ENCODE measurements around the gene TANGO2.

Gene TANGO2

GRCh38 chr22:20040327-20041200 lies 19.7 kb downstream of the TANGO2 start:
- peaks cover 26% of the 10 kb centered on the region for H3K4me1 Mint-ChIP-seq
- H3K36me3 Mint-ChIP-seq: peaks cover 18% of the 10 kb centered on the region
- H3K9me3 Mint-ChIP-seq: no peaks in the 10 kb centered on the region
- no peak overlapping the region for H3K27ac Mint-ChIP-seq
- H3K27me3 Mint-ChIP-seq: no peaks in the 10 kb centered on the region
- DNase-seq (ENCODE audit: low spot score in 2 of 2): no peak
- ATAC-seq (ENCODE audit: low read depth): no peak
- no peak overlapping the region for H3K4me3 Mint-ChIP-seq

GRCh38 chr22:20043057-20043996 lies 22.4 kb downstream of the TANGO2 start:
- H3K9me3 Mint-ChIP-seq: no peaks in the 10 kb centered on the region
- no peaks in the 10 kb centered on the region for H3K27me3 Mint-ChIP-seq
- H3K4me1 Mint-ChIP-seq: peaks cover 11% of the 10 kb centered on the region
- DNase-seq (ENCODE audit: low spot score in 2 of 2) (no peak), ATAC-seq (ENCODE audit: low read depth) (no peak)
- no peak overlapping the region for H3K4me3 Mint-ChIP-seq
- no peak overlapping the region for H3K27ac Mint-ChIP-seq
- H3K36me3 Mint-ChIP-seq: peaks cover 25% of the 10 kb centered on the region

GRCh38 chr22:20043997-20044342 lies 23.1 kb downstream of the TANGO2 start:
- Mint-ChIP-seq H3K4me3 (no peak overlapping the region), H3K36me3 (peaks cover 32% of the 10 kb centered on the region), H3K27me3 (no peaks in the 10 kb centered on the region), H3K4me1 (peaks cover 8% of the 10 kb centered on the region), H3K27ac (peak overlapping the region; percentile 55), H3K9me3 (no peaks in the 10 kb centered on the region)
- ATAC-seq (ENCODE audit: low read depth): no peak
- no peak for DNase-seq (ENCODE audit: low spot score in 2 of 2)

- Mint-ChIP-seq H3K9me3 (no peaks in the 10 kb centered on the region), H3K36me3 (peaks cover 34% of the 10 kb centered on the region), H3K27me3 (no peaks in the 10 kb centered on the region), H3K4me3 (no peak overlapping the region), H3K27ac (peak overlapping the region; percentile 55), H3K4me1 (peaks cover 8% of the 10 kb centered on the region)
- DNase-seq (ENCODE audit: low spot score in 2 of 2) (no peak), ATAC-seq (ENCODE audit: low read depth) (no peak)
Measured at GRCh38 chr22:20044495-20045151, 23.7 kb downstream of the TANGO2 start.

- Mint-ChIP-seq H3K27me3 (no peaks in the 10 kb centered on the region), H3K4me1 (peaks cover 8% of the 10 kb centered on the region), H3K27ac (no peak overlapping the region), H3K36me3 (peaks cover 32% of the 10 kb centered on the region), H3K4me3 (no peak overlapping the region), H3K9me3 (no peaks in the 10 kb centered on the region)
- ATAC-seq (ENCODE audit: low read depth) (no peak), DNase-seq (ENCODE audit: low spot score in 2 of 2) (no peak)
Measured at GRCh38 chr22:20046730-20047129, 25.8 kb downstream of the TANGO2 start.

GRCh38 chr22:20051927-20052308 lies 31.0 kb downstream of the TANGO2 start:
- H3K4me1 Mint-ChIP-seq: no peaks in the 10 kb centered on the region
- peaks cover 29% of the 10 kb centered on the region for H3K36me3 Mint-ChIP-seq
- no peaks in the 10 kb centered on the region for H3K9me3 Mint-ChIP-seq
- DNase-seq (ENCODE audit: low spot score in 2 of 2) (no peak), ATAC-seq (ENCODE audit: low read depth) (no peak)
- no peak overlapping the region for H3K4me3 Mint-ChIP-seq
- H3K27ac Mint-ChIP-seq: no peak overlapping the region
- H3K27me3 Mint-ChIP-seq: no peaks in the 10 kb centered on the region

- Mint-ChIP-seq H3K27me3 (no peaks in the 10 kb centered on the region), H3K4me3 (no peak overlapping the region), H3K36me3 (peaks cover 27% of the 10 kb centered on the region), H3K27ac (no peak overlapping the region), H3K4me1 (no peaks in the 10 kb centered on the region), H3K9me3 (no peaks in the 10 kb centered on the region)
- ATAC-seq (ENCODE audit: low read depth): no peak
- no peak for DNase-seq (ENCODE audit: low spot score in 2 of 2)
Measured at GRCh38 chr22:20052309-20053259, 31.7 kb downstream of the TANGO2 start.

- Mint-ChIP-seq H3K36me3 (peaks cover 25% of the 10 kb centered on the region), H3K4me1 (peaks cover under 1% of the 10 kb centered on the region), H3K4me3 (no peak overlapping the region), H3K27me3 (no peaks in the 10 kb centered on the region), H3K9me3 (no peaks in the 10 kb centered on the region), H3K27ac (no peak overlapping the region)
- ATAC-seq (ENCODE audit: low read depth): no peak
- no peak for DNase-seq (ENCODE audit: low spot score in 2 of 2)
Measured at GRCh38 chr22:20053407-20054033, 32.6 kb downstream of the TANGO2 start.

- Mint-ChIP-seq H3K9me3 (no peaks in the 10 kb centered on the region), H3K27ac (no peak overlapping the region)
- ATAC-seq (ENCODE audit: low read depth): no peak
Measured at GRCh38 chr22:20054034-20054427, 33.1 kb downstream of the TANGO2 start.

GRCh38 chr22:20054485-20054884 lies 33.6 kb downstream of the TANGO2 start:
- Mint-ChIP-seq H3K4me3 (no peak overlapping the region), H3K27me3 (no peaks in the 10 kb centered on the region), H3K4me1 (peaks cover 4% of the 10 kb centered on the region), H3K27ac (no peak overlapping the region), H3K36me3 (peaks cover 25% of the 10 kb centered on the region), H3K9me3 (no peaks in the 10 kb centered on the region)
- DNase-seq (ENCODE audit: low spot score in 2 of 2): no peak
- no peak for ATAC-seq (ENCODE audit: low read depth)

More at GRCh38 chr22:20054034-20054427, 33.1 kb downstream of the TANGO2 start:
- Mint-ChIP-seq H3K4me3 (no peak overlapping the region), H3K4me1 (peaks cover 4% of the 10 kb centered on the region), H3K36me3 (peaks cover 23% of the 10 kb centered on the region), H3K27me3 (no peaks in the 10 kb centered on the region)
- DNase-seq (ENCODE audit: low spot score in 2 of 2): no peak

GRCh38 chr22:20055144-20055543 lies 34.2 kb downstream of the TANGO2 start:
- Mint-ChIP-seq H3K27ac (no peak overlapping the region), H3K4me3 (no peak overlapping the region), H3K27me3 (no peaks in the 10 kb centered on the region), H3K9me3 (no peaks in the 10 kb centered on the region), H3K4me1 (peaks cover 6% of the 10 kb centered on the region), H3K36me3 (peaks cover 26% of the 10 kb centered on the region)
- DNase-seq (ENCODE audit: low spot score in 2 of 2): no peak
- ATAC-seq (ENCODE audit: low read depth): no peak

- no peak for ATAC-seq (ENCODE audit: low read depth)
- Mint-ChIP-seq H3K4me1 (peaks cover 6% of the 10 kb centered on the region), H3K27me3 (no peaks in the 10 kb centered on the region), H3K36me3 (peaks cover 24% of the 10 kb centered on the region), H3K27ac (no peak overlapping the region), H3K9me3 (no peaks in the 10 kb centered on the region), H3K4me3 (no peak overlapping the region)
- DNase-seq (ENCODE audit: low spot score in 2 of 2): no peak
Measured at GRCh38 chr22:20055654-20056053, 34.7 kb downstream of the TANGO2 start.

GRCh38 chr22:20056161-20056560 lies 35.3 kb downstream of the TANGO2 start:
- no peak for ATAC-seq (ENCODE audit: low read depth)
- Mint-ChIP-seq H3K27me3 (no peaks in the 10 kb centered on the region), H3K9me3 (no peaks in the 10 kb centered on the region)

More at GRCh38 chr22:20056161-20056560, 35.3 kb downstream of the TANGO2 start:
- no peak overlapping the region for H3K4me3 Mint-ChIP-seq
- peaks cover 25% of the 10 kb centered on the region for H3K36me3 Mint-ChIP-seq
- no peak for DNase-seq (ENCODE audit: low spot score in 2 of 2)
- no peak overlapping the region for H3K27ac Mint-ChIP-seq
- H3K4me1 Mint-ChIP-seq: peaks cover 6% of the 10 kb centered on the region
